Fibroblast of lung (primary cell): Measurements from ENCODE around the gene SELENOK.
A peak's percentile ranks its signal among the peaks of the same experiment; 100 is the strongest.

ENCODE experiments used
- CTCF ChIP-seq, 2 donors: IDR thresholded peaks in 1 of 2; conservative IDR thresholded peaks in 1 of 2; 1 replicate in 1 of 2; 2 replicates in 1 of 2; pipeline ENCODE4 v1.5.1; 2011 to 2012; ENCODE audit warnings: low read length in 2 of 2, control low read depth in 1 of 2, inconsistent platforms in 1 of 2, low read depth in 1 of 2, mild to moderate bottlenecking in 1 of 2
- EZH2 ChIP-seq: IDR thresholded peaks from 2 replicates; pipeline ENCODE4 v1.5.1; 2012; ENCODE audit warnings: low read length, control low read depth, mild to moderate bottlenecking; ENCODE audit errors: missing control alignments

GRCh38 chr3:53921296-53921695 lies 29.6 kb upstream of the SELENOK start:
- TF ChIP-seq EZH2 = no peak
- peak; percentile 29 to 52 for TF ChIP-seq CTCF (conservative IDR thresholded peaks at IDR 0.05 in 1 of 2, IDR thresholded peaks at IDR 0.05 in 1 of 2; ENCODE audit: low read depth in 1 of 2, low read length in 2 of 2)
